Fibroblast of villous mesenchyme (primary cell): Measurements from ENCODE around the gene RAP1GAP. TPM values are rescaled to one million over a fixed set of nuclear protein-coding genes. Genes with fewer than 3 reads are reported as not detected.

Experiments
- DNase-seq: peaks from one replicate; pipeline ENCODE4 v3.0.0-alpha.2; 2010; ENCODE audit warnings: low read depth
- H3K4me3 ChIP-seq: 2 replicates; pipeline ENCODE4 v1.5.1; 2011; ENCODE audit warnings: low read depth, mild to moderate bottlenecking, low read length
- total RNA-seq: library from RNA; depleted of rRNA; stranded (reverse); fragments of >200 nt; gene quantifications from 2 replicates; pipeline ENCODE4 v1.2.3, GENCODE V29; 2012
- TF ChIP-seq, protein P1 (sequence below): IDR thresholded peaks from 2 replicates; pipeline ENCODE4 v1.5.1; 2012; ENCODE audit warnings: low read depth, mild to moderate bottlenecking, low read length; ENCODE audit not compliant: insufficient read depth

Gene RAP1GAP
- total RNA-seq, 1 donor: under 0.01 TPM

- no peak for DNase-seq
- H3K4me3 ChIP-seq: no peak overlapping the region
- TF ChIP-seq, protein P1, sequence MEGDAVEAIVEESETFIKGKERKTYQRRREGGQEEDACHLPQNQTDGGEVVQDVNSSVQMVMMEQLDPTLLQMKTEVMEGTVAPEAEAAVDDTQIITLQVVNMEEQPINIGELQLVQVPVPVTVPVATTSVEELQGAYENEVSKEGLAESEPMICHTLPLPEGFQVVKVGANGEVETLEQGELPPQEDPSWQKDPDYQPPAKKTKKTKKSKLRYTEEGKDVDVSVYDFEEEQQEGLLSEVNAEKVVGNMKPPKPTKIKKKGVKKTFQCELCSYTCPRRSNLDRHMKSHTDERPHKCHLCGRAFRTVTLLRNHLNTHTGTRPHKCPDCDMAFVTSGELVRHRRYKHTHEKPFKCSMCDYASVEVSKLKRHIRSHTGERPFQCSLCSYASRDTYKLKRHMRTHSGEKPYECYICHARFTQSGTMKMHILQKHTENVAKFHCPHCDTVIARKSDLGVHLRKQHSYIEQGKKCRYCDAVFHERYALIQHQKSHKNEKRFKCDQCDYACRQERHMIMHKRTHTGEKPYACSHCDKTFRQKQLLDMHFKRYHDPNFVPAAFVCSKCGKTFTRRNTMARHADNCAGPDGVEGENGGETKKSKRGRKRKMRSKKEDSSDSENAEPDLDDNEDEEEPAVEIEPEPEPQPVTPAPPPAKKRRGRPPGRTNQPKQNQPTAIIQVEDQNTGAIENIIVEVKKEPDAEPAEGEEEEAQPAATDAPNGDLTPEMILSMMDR: no peak
These were observed 64.8 kb downstream of the RAP1GAP start for GRCh38 chr1:21604208-21604957.

- H3K4me3 ChIP-seq: no peak overlapping the region
- DNase-seq: no peak
- TF ChIP-seq, protein P1: no peak
These were observed 65.7 kb downstream of the RAP1GAP start for GRCh38 chr1:21603177-21604138.

GRCh38 chr1:21601278-21602048, 67.7 kb downstream of the RAP1GAP start:
- TF ChIP-seq, protein P1: no peak
- no peak overlapping the region for H3K4me3 ChIP-seq

DNA sequence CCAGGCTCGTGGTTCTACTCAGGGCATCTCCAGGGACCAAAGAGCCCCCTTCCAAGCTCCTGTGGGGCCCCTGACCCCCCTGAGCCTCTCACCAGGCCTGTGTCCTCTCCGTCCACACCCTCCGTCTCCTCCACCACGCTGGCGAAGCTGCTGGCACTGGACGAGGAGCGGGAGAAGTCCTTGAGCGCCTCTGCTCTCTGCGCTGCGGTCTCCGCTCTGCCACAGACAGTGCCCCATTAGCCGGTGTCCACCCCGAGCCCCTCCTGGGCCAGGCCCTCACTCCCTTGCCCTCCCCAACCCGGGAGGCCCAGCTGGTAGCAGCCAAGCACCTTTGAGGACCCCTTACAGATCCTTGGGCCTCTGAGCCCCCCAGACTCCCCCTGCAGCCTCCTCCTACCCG, 69.8 kb downstream of the RAP1GAP start:
- no peak for DNase-seq
- TF ChIP-seq, protein P1: no peak
- H3K4me3 ChIP-seq: no peak overlapping the region

More at GRCh38 chr1:21601278-21602048, 67.7 kb downstream of the RAP1GAP start:
- no peak for DNase-seq

GRCh38 chr1:21598904-21599303, 70.3 kb downstream of the RAP1GAP start:
- no peak for DNase-seq
- TF ChIP-seq, protein P1: no peak
- H3K4me3 ChIP-seq: no peak overlapping the region

GRCh38 chr1:21598417-21598816, 70.7 kb downstream of the RAP1GAP start:
- TF ChIP-seq, protein P1: no peak
- H3K4me3 ChIP-seq: no peak overlapping the region
- no peak for DNase-seq
